GM21723 (cell line): ENCODE data around the gene TMEM131.
"Not testable (repeated sequence)": the region's sequence is repeated elsewhere in the genome, so short reads cannot be mapped to it uniquely, and the experiment has no call there.

ENCODE experiments used
- ATAC-seq: cut with Tn5 transposase; IDR thresholded peaks from one replicate; pipeline ENCODE4 v1.9.1; 2021; ENCODE audit warnings: mild to moderate bottlenecking, moderate library complexity; ENCODE audit not compliant: unreplicated experiment

The TMEM131 gene

GRCh38 chr2:97821862-97822261 is 173.9 kb downstream of the TMEM131 start:
- not testable (repeated sequence) for ATAC-seq

DNA sequence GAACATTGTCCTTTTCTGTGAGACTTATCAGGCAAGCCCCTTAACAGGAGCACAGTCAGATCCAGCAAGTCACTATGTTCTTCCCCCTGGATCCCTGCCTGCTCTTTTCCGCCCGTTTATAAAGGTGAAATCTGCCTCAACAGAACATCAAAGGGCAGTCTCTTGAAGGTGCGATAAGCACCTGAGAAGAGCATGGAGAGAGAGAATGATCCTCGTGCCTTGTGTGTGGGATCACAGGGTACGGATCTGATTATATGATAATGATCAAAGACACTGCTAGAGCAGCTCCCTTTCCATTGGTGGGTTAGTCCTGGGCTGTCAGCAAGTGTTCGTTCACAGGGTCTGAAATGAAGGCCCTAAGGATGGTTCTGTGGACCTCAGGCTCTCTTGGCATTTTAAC is 176.0 kb downstream of the TMEM131 start:
- ATAC-seq: no peak

- no peak for ATAC-seq
Observed at GRCh38 chr2:97816411-97816810, 179.3 kb downstream of the TMEM131 start.

- no peak for ATAC-seq
Observed at GRCh38 chr2:97812931-97813330, 182.8 kb downstream of the TMEM131 start.

GRCh38 chr2:97808816-97809215 is 186.9 kb downstream of the TMEM131 start:
- no peak for ATAC-seq

GRCh38 chr2:97806738-97807618 is 188.8 kb downstream of the TMEM131 start:
- ATAC-seq: peak; percentile 87

DNA sequence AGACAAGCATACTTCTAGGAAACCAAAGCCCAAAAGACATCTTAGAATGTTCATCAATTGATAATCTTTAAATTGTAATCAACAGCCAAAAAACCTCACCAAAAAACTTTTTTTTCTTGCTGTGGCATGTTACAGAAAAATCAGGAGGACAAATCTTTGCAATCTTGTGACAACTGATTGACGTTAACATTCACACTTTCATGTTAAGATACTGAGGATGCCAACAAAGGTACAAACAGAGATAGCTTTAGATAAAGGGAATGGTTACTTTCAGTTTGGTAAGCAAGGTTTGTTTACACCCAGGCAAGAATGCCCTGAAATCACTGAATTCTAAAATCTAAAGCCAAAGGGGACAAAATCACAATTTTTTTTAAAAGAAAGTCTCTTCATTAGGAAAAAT is 190.0 kb downstream of the TMEM131 start:
- no peak for ATAC-seq

DNA sequence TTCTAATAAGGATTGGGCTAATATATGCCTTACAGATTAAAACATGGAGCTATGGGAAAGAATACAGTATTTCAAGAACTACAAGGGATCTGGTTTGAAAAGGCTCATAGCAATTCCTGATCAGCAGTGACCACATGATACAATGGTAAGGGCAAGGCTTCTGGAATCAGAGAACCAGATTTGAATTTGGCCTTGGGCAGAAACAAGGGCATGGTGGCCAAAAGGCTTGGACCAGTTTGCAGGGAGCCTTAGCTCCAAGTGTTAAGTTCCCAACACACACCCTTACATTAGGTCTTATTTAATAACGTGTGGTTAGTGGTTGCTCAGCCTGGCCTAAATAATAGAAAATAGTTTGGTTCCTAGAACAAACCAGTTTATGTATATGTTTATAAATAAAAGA is 194.7 kb downstream of the TMEM131 start:
- ATAC-seq: no peak

- no peak for ATAC-seq
Observed at GRCh38 chr2:97798416-97798815, 197.3 kb downstream of the TMEM131 start.

- no peak for ATAC-seq
Observed at GRCh38 chr2:97797355-97797754, 198.4 kb downstream of the TMEM131 start.

GRCh38 chr2:97796465-97797126 is 199.2 kb downstream of the TMEM131 start:
- ATAC-seq: no peak

DNA sequence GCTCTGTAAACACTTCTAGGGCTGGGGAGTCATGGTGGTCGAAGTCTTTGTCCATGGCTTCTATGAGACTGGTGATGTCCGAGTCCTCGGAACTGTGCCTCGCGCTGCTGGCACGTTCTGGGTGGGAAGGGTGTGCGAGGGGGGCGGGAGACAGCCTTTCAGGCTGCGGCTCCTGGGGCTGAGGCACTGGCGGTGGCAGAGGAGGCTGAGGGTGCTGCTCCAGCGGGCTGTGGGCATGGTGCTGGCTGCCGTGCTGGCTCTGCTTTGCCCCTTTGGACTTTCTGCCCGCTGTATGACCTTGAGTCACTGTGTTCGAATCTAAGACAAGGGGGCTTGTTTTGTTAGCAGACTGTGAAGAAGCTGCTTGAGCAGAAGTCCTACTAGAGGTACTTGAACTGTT is 203.3 kb downstream of the TMEM131 start:
- no peak for ATAC-seq

- ATAC-seq: no peak
Observed at GRCh38 chr2:97788986-97789644, 206.6 kb downstream of the TMEM131 start.

DNA sequence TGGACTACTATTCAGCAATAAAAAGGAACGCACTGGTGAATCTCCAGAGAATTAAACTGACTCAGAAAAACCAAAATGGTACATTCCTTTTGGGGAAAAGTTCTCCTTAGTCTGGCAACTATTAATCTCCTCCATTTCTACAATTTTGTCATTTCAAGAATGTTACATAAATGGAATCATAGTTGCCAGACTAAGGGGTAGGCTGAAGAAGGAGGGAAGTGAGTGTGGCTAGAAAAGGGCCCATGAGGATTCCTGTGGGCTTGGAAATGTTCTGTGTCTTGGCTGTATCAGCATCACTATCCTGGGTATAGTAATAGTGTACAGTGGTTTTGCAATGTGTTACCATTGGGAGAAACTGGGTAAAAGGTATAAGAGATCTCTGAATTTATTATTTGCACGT is 209.9 kb downstream of the TMEM131 start:
- ATAC-seq: no peak

DNA sequence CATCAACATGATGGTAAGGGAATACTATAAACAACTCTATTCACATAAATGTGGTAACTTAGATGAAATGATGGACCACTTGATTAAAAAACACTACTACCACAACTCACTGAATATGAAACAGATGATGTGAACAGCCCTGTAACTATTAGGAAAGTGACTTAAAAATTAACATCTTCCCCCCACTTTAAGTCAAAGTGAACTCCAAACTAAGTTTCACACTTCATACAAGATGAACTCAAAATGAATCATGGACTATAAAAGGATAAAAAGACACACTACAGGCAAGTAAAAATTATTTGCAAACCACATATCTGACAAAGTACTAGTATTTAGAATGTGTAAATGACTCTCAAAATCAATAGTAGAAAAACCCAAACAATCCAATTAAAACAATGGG is 210.8 kb downstream of the TMEM131 start:
- no peak for ATAC-seq

GRCh38 chr2:97781981-97782380 is 213.8 kb downstream of the TMEM131 start:
- no peak for ATAC-seq

GRCh38 chr2:97779141-97779540 is 216.6 kb downstream of the TMEM131 start:
- no peak for ATAC-seq

GRCh38 chr2:97775074-97775473 is 220.7 kb downstream of the TMEM131 start:
- ATAC-seq: no peak

DNA sequence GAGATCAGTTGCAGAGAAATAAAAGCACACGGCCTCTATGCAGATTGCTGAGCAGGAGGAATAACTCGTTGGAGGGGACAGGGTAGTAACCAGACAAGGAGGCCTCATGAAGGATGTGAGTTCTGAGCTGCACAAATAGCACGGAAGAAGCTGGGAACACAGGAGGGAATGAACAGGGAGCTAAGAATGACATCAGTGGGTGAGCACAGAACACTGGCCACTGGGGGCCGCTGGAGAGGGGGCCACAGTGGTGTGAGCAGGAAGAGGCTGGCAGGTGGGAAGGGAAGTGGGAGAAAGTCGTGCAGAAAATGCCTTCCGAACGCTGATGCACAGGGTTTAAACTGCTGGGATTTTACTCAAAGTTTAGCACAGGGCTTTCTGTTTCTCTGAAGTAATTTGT is 221.3 kb downstream of the TMEM131 start:
- ATAC-seq: no peak

- no peak for ATAC-seq
Observed at GRCh38 chr2:97770445-97770844, 225.3 kb downstream of the TMEM131 start.

GRCh38 chr2:97769711-97770110 is 226.0 kb downstream of the TMEM131 start:
- ATAC-seq: no peak

DNA sequence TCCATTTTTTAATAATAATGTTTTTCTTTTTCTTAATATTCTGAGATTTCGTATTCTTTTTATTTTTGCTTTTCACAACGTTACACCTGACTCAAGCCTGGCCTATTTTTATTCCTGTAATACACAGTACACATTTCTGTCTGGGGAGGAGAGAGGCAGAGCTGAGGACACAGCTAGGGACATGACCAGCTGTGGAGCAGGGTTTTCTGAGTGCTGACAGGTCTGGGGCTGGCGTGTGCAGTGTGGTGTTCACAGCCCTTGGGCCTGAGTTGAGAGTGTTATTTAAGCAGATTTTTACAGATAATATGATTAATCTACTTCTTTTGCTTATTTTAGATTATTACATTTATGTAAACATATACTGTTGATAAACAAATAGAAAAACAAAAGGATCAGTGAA is 226.4 kb downstream of the TMEM131 start:
- ATAC-seq: no peak
